ENCODE data around the gene CTPS2.
"Not testable (repeated sequence)": the region's sequence is repeated elsewhere in the genome, so short reads cannot be mapped to it uniquely, and the experiment has no call there.

CTPS2 gene

DNA sequence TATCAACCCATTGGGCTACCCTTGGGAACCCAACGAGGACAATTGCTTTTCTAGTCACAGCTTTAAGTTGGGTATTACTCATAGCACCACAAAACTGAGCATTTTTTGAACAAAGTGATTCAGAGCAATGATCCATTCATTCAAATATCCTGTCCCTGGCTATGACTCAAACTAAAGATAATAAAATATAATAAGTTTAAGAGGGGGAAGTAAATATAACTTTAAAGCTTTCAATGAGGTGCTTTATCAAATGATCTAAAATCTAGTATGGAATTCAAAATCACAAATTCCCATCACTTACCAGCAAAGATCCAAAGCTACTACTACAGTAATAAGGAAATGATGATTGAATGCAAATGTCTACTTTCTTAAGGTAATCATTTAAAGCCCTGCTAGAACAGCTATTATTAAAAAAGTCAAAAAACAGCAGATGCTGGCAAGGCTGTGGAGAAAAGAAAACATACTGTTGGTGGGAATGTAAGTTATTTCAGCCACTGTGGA, 102.3 kb downstream of the CTPS2 start:
- DNase-seq (ENCODE audit: extremely low read depth in 1 of 2, low read depth in 1 of 2), result no peak

- no peak for DNase-seq (ENCODE audit: extremely low read depth in 1 of 2, low read depth in 1 of 2)
These were observed 106.2 kb downstream of the CTPS2 start for GRCh38 chrX:16606142-16606720.

- no peak for DNase-seq (ENCODE audit: extremely low read depth in 1 of 2, low read depth in 1 of 2)
These were observed 108.1 kb downstream of the CTPS2 start for GRCh38 chrX:16604337-16604736.

DNA sequence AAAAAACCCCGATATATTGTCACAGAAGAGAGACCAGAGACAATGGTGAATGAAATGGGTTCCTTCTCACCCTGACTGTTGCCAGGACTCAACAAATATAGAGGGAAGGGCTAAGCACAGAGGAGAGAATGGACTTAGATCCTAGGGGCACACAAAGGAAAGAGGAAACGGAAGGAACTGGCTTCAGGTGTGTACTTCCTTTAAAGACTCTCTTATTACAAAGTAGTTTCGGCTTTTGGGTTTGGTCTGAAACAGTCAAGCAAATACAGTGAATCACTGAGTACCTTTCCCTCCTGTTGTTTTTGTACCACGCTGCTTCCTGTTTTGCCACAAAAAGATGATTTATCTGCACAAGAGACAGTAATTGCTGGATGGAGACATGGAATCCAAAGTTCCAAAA, 108.6 kb downstream of the CTPS2 start:
- no peak for DNase-seq (ENCODE audit: extremely low read depth in 1 of 2, low read depth in 1 of 2)

- DNase-seq (ENCODE audit: extremely low read depth in 1 of 2, low read depth in 1 of 2), result not testable (repeated sequence)
These were observed 109.2 kb downstream of the CTPS2 start for GRCh38 chrX:16603235-16603634.

GRCh38 chrX:16601885-16602284, 110.6 kb downstream of the CTPS2 start:
- no peak for DNase-seq (ENCODE audit: extremely low read depth in 1 of 2, low read depth in 1 of 2)

DNA sequence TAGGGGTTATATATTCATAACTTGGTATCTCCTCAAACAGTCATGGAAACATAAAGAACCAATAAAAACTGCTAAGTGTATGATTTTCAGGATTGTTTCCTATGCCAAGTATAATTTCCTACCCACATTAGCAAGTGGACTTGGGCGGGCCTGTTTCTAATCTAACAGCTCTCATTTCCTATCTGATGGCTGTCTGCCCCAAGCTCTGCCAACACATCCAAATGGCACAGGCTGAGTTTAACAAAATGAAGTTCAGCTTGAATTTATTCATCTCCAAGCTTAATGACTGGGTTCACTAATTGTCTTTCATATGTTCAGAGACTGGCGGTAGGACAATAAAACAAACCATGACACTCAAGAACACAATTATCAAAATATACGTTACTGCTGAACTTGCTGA, 118.0 kb downstream of the CTPS2 start:
- no peak for DNase-seq (ENCODE audit: extremely low read depth in 1 of 2, low read depth in 1 of 2)

- DNase-seq (ENCODE audit: extremely low read depth in 1 of 2, low read depth in 1 of 2), result no peak
These were observed 118.7 kb downstream of the CTPS2 start for GRCh38 chrX:16593801-16594200.

- DNase-seq (ENCODE audit: extremely low read depth in 1 of 2, low read depth in 1 of 2), result no peak
These were observed 120.2 kb downstream of the CTPS2 start for GRCh38 chrX:16592194-16592770.

DNA sequence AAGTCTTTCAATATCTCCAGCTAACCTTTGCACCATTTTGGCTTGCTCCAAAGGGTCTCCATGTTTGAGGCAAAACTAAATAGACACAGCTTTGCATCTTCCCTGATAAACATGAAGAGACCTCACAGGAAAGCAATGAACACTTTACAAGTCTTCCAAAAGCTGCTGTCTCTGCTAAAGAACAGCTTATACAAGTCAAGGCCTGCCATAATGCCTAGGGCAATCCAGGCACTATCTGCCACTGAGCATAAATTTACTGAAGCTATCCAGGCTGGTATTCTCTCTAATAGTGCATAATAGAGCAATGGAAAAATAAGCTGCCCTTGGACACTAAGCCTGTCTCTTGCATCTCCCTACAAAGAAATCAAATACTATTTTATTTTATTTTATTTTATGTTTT, 122.6 kb downstream of the CTPS2 start:
- no peak for DNase-seq (ENCODE audit: extremely low read depth in 1 of 2, low read depth in 1 of 2)

DNA sequence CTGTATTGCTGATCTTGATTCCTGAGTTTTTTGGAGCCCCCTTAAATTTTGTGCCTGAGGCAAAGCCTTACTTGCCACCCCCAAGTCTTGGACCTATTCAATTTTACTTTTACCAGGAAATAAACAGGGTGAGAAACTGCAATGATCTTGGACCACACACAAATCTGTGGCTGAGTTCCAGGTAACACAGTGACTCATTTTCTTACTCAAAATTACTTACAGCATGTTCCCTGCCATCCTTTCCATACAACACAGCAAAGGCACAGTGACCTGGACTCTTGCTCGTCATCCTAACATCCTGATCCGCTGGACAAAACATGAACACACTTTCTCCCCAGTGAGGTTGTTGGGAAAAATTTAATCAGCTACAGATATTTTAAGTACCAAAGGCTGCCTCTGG, 123.3 kb downstream of the CTPS2 start:
- no peak for DNase-seq (ENCODE audit: extremely low read depth in 1 of 2, low read depth in 1 of 2)

GRCh38 chrX:16588266-16588665, 124.2 kb downstream of the CTPS2 start:
- no peak for DNase-seq (ENCODE audit: extremely low read depth in 1 of 2, low read depth in 1 of 2)

GRCh38 chrX:16587836-16588235, 124.6 kb downstream of the CTPS2 start:
- no peak for DNase-seq (ENCODE audit: extremely low read depth in 1 of 2, low read depth in 1 of 2)

DNA sequence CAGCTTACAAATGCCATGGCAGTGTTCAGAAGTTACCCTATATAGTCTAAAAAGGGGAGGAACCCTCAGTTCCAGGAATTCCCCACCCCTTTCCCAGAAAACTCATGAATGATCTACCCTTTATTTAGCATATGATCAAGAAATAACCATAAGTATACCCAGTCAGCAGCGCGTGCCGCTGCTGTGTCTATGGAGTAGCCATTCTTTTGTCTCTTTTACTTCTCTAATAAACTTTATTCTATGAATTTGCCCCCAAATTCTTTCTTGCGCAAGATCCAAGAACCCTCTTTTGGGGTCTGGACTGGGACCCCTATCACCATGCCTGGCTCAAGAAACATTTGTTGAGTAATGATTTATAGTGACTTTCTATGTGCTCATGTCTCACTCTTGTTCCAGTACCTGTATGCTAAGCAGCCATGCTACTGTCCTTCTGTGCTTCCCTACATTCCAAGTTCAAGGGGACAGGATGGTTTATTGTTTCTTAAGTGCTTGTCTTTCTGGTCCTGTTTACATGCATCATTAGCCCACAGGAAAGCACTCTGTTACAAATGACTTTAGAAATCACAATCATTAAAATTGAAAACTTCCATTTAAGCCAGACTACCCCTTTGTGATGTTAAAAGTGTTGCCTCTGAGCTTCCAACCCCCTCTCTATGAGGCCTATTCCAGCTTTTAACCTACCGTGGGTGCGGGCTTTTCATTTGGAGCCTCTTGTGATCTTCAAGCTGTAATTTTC, 125.9 kb downstream of the CTPS2 start:
- no peak for DNase-seq (ENCODE audit: extremely low read depth in 1 of 2, low read depth in 1 of 2)

- DNase-seq (ENCODE audit: extremely low read depth in 1 of 2, low read depth in 1 of 2), result no peak
These were observed 126.7 kb downstream of the CTPS2 start for GRCh38 chrX:16585486-16586376.

DNA sequence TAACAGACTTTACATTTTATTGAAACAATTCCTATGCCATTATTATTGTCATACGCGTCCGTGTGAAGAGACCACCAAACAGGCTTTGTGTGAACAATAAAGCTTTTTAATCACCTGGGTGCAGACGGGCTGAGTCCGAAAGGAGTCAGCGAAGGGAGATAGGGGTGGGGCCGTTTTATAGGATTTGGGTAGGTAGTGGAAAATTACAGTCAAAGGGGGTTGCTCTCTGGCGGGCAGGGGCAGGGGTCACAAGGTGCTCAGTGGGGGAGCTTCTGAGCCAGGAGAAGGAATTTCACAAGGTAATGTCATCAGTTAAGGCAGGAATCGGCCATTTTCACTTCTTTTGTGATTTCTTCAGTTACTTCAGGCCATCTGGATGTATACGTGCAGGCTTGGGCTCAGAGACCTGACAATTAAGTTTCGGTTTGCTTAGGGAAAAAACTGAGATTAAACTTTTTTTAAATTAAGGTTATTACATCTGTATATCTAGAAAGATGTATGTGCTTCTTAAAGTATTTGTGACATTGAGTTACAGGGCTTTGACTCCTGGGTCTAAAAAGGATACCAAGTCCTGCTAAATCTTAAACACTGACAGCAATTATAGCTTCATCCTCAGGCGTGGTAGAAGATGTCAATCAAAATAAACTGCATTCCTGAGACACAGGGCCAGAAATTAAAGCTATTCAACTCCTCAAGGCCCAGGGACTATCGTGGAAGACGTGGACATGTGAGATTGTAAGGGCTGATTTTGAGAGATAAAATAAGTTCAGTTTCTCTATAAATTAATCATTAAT, 132.3 kb downstream of the CTPS2 start:
- not testable (repeated sequence) for DNase-seq (ENCODE audit: extremely low read depth in 1 of 2, low read depth in 1 of 2)

DNA sequence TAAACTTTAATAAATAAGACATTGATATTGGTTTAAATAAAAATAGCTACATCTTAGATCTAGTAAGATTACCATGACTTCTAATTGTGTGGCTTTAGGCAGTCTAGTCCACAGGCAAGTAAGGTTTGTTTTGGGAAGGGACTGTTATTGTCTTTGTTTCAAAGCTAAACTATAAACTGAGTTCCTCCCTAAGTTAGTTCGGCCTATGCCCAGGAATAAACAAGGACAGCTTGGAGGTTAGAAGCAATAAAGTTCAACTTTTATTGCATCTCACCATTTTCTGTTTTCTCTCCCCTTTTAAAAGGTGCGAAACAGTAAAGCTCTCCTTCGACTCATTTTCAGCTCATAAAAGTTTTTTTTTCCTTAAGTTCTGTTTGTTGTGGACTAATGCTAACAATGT, 133.0 kb downstream of the CTPS2 start:
- no peak for DNase-seq (ENCODE audit: extremely low read depth in 1 of 2, low read depth in 1 of 2)

GRCh38 chrX:16578218-16578617, 134.3 kb downstream of the CTPS2 start:
- DNase-seq (ENCODE audit: extremely low read depth in 1 of 2, low read depth in 1 of 2), result no peak

DNA sequence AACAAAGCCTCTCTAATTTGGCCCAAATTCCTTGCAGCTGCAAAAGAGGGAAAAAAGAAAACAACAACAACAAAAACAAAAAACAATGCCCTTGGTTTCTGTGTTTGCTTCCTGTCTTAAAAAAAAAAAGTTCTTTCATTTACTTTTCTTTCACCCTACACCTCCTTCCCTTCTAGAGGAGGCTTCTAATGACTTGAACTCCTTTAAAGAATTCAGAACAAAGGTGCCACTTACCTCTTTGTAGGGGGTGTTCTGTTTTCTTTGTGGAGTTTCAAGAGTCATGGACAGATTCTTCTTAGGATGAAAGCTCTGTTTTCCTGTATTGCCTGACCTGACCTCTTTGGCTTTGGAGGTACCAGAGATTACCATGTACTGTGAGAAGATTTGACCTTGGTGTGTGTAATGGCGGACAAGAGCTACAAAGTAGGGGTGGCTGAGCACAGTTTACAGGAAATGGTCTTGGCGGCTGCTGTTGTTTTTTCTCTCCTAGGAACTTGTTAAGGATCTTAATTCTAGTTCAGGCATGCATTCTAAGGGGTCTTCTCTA, 134.9 kb downstream of the CTPS2 start:
- no peak for DNase-seq (ENCODE audit: extremely low read depth in 1 of 2, low read depth in 1 of 2)

GRCh38 chrX:16575388-16575787, 137.1 kb downstream of the CTPS2 start:
- DNase-seq (ENCODE audit: extremely low read depth in 1 of 2, low read depth in 1 of 2), result not testable (repeated sequence)

All from activated CD8-positive, alpha-beta memory T cell treated with anti-CD3 and anti-CD28 coated beads for 1 hour (primary cell).